GM12801 (cell line): ENCODE measurements around the gene ZNF521.

Experiments used
- CTCF ChIP-seq: IDR thresholded peaks from one replicate; pipeline ENCODE4 v1.5.1; 2011; ENCODE audit warnings: control low read depth; ENCODE audit not compliant: insufficient read length; ENCODE audit errors: extremely low read depth

ZNF521 gene

DNA sequence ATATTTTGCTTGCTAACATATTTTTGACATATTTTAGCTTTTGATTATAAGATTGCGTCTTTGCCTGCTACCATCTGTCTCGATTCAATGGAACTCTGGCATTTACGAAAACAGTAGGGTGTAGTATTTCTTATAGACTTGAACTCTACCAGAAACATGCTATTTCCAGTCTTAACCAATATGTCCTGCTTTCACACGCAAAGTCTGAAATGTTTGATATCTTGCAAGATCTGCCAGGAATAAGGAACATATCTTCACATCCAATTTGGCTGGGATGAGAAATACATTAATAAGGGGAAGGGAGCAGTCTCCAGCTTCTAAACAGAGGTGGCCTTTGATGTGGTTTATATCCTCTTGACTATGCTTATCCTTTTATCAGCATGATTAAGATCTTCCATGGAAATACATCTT, 299.4 kb downstream of the ZNF521 start:
- no peak for TF ChIP-seq CTCF

DNA sequence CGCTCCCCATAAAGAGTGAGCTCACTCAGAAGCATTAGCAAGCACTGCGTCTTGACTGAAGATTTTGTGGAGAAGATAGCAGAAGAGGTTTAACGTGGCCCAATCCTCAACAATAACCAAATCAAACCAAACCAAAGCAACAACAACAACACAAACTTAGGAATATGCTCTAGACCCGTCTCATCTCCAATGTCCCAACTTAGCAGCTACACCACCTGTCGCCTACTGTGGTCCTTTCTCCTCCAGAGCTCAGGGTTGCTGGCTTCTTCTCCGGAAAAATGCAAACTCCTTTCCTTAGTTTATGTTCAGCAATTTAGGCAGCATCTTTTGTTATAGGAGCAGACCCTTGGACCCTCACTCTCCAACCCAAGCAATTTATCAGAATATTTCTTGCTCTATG, 301.4 kb downstream of the ZNF521 start:
- TF ChIP-seq CTCF, result no peak

DNA sequence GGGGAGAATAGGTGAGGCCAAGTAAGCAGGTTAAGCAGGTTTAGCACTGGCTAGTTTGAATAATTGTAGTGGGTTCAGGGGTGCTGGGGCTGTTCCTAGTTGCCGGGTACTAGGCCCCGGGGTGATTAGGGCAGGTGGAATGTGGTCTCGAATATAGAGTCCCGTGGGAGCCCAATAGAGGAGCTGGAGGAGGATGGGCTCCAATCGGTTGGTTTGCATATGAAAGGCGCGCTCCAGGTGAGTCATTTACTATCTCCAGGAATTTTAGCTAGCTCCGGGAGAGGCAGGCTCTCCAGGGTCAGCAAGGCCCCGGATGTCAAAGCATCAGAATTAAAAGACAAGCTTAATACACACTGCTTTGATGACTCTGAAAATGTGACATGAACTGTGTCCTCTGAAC, 304.0 kb downstream of the ZNF521 start:
- TF ChIP-seq CTCF, result no peak

DNA sequence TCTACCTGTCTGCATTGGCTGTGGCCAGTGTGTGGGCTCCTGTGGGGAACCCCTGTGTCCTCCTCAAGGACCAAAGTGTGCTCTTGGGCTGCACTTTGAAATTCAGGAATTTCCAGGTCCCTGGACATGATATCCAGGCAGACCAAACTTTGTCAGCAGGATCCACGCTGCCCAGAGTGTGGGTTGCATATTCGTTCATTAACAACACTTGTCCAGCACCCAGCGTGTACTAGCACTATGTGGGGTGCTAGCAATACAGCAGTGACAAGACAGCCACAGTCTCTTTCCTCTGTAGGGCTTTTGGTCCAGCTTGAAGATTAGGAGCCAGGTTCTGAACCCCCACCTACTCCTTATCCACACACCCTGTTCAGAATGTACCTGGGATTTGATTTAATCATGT, 304.5 kb downstream of the ZNF521 start:
- no peak for TF ChIP-seq CTCF

- no peak for TF ChIP-seq CTCF
Measured at GRCh38 chr18:25044694-25045093, 307.3 kb downstream of the ZNF521 start.

DNA sequence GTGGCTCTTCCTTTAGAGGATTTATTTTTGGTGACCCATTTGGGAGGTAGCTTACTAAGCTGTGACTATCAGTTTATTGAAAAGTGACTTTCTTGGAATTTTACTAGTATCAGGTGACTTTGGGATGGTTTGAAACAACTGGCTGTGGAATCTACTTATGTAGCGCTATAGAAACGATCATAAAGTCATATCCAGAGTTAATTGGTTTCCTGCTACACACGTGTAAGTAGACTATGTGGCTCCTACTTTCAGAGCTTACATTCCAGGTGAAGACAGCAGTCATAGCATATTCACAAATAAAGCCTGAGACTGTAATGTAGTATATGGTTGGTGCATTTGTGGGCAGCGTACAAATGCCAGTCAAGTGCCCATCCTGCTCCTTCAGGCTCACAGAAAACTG, 308.9 kb downstream of the ZNF521 start:
- TF ChIP-seq CTCF, result no peak

- no peak for TF ChIP-seq CTCF
Measured at GRCh38 chr18:25042641-25043051, 309.3 kb downstream of the ZNF521 start.

- TF ChIP-seq CTCF, result no peak
Measured at GRCh38 chr18:25039781-25040180, 312.2 kb downstream of the ZNF521 start.
